KOPT-K1 (cell line): Measurements from ENCODE around the gene ERBB4.

Source experiments
- H3K27ac ChIP-seq: fragments of 200-600 bp; sonication (generic); 2 replicates; pipeline ENCODE4 v1.5.1; 2016; ENCODE audit warnings: antibody characterized with exemption, mild to moderate bottlenecking, low read depth, low read length; ENCODE audit not compliant: poor library complexity, severe bottlenecking
- H3K36me3 ChIP-seq: fragments of 200-600 bp; sonication (generic); 2 replicates; pipeline ENCODE4 v1.5.1; 2017; ENCODE audit warnings: antibody characterized with exemption, mild to moderate bottlenecking, low read length, moderate library complexity; ENCODE audit not compliant: insufficient read depth
- H3K9me3 ChIP-seq: fragments of 200-600 bp; sonication (generic); 2 replicates; pipeline ENCODE4 v1.5.1; 2017; ENCODE audit warnings: antibody characterized with exemption, low read length, mild to moderate bottlenecking; ENCODE audit not compliant: insufficient read depth, poor library complexity, severe bottlenecking

ERBB4 gene

DNA sequence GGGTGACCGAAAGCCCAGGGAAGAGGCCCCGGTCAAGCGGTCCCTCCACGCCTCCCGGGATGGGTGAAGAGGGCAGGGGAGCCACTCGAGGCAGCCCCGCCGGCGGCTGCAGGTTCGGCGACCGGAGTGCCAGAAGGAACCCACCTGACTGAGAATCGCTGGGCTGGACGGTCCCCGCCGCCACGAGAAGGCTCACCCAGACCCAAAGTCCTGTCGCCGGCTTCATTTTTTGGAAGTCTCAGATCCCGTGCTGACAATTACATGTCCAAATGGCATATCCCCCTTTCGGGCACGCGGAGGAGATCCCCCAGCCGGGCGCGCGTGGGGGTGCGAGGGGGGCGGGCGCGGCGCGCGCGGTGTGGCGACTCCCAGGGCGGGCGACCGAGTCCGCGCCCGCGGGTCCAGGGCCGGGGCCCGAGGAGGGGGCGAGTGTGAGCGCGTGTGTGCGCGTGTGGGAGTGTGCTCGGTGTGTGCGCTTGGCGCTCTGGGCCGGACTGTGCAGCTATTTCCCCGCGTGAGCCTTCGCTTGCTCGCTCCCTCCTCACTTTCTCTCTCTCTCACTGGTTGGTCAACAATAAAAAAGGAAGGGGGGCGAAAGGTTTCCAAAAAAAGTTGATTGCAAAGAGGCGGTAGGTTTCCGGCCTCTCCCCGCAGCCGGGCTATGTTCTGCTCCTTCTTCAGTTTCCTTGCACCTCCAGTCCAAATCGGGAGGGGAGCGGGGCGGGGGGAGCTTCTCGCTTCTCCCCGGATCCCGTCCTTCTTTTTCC, at the start of gene ERBB4:
Gene ERBB4, minus strand, starts transcription at position 498 of the 767 bp plus-strand sequence. Its CDS starts 272 bp downstream, at position 226.
- no peaks in the 10 kb centered on the region for H3K36me3 ChIP-seq
- no peak within 1 kb of the TSS for H3K27ac ChIP-seq
- no peaks in the 10 kb centered on the region for H3K9me3 ChIP-seq

DNA sequence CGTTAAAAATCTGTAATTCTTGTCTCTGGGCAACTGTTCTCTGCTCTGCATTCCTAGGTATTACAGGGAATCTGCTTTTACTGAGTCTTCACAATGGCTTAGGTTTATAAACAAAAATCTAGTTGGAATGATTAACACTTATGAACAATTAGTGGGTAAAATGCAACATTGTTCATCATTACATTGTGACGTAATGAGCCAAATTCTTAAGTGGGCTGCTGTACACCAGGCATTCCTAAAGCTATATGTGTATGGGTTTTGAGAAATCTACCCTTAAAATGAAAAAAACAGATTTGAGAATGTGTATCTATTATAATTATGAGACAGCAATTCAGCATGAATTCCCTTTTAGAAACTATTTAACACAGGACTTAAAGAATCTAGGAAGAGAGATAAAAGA, 41.5 kb upstream of the ERBB4 start:
- Histone ChIP-seq H3K36me3 (no peaks in the 10 kb centered on the region), H3K9me3 (no peaks in the 10 kb centered on the region)

DNA sequence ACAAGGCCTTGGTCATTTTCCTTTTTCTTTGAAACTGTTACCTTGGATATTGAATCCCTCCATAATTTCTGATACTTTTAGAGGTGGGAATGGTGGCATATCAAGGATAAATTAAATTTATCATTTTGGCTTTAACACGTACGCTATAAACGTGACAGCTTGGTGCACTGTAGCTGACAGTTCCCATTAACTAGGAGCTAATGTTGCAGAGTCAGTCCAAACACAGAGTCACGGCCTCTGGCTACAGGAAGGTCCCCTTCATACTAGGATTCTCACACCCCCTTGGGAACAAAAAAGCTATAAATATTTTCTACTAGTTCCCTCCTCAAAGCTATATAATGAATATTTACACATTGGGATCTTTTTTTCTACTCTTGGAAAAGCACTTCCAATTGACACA, 17.7 kb upstream of the ERBB4 start:
- H3K9me3 ChIP-seq: no peaks in the 10 kb centered on the region
- H3K27ac ChIP-seq: no peak overlapping the region
- H3K36me3 ChIP-seq: no peaks in the 10 kb centered on the region

More for the DNA sequence above, 41.5 kb upstream of the ERBB4 start:
- no peak overlapping the region for H3K27ac ChIP-seq

DNA sequence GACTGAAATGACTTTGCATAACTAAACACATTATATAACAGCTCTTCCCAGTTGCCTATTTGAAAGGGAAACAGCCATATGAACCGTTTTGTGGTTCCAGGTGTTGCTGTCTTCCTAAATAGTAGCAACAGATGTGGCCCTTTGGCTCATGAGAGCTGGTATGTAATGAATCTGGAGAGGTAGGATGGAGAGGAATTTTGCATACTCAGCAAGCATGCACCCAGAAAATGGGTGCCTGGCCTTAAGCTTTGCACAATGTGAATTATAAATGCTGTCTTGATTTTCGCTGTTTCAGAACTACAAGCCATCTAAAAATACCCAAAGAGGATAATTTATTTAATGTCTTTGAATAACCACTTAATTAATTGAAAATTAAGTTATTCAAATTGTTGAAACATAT, 15.6 kb upstream of the ERBB4 start:
- H3K36me3 ChIP-seq: no peaks in the 10 kb centered on the region
- H3K27ac ChIP-seq: no peak overlapping the region
- H3K9me3 ChIP-seq: no peaks in the 10 kb centered on the region

DNA sequence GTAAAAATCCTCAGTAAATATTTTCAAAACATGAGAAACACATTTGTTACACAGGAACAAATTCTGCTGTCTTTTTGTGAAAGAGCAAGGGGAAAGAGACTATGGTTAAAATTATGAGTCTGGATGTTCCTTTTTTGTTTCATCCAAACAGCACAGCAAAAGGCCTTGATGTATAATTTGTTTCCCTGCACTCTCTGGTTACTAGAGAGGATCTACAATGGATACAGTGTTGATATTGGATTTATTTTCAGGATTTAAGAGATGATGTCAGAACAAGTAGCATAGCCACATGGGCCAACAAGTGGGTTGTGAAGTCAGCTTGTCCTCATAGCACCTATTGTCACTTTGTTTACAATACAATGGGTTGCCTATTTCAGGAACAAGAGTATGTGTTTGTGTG, 11.3 kb upstream of the ERBB4 start:
- H3K36me3 ChIP-seq: no peaks in the 10 kb centered on the region
- H3K27ac ChIP-seq: no peak overlapping the region
- H3K9me3 ChIP-seq: no peaks in the 10 kb centered on the region

DNA sequence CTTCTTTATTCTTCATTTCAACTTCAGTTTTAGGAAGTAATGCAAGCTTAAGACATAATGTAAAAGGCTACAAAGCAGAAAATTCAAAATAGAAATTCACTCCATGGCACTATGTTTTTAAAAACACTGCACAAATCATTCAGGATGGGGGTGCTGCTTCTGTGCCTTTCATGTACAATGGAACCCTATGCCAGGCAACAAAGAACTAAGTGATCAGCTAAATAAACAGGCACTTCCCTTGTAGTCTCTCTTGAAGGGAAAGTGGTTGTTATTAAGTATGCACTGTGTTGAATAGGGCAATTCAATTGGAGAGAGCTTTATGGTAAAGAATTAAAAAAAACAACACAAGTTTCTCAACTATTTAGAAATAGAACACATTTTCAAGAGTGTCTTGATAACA, 10.9 kb upstream of the ERBB4 start:
- Histone ChIP-seq H3K9me3 (no peaks in the 10 kb centered on the region), H3K36me3 (no peaks in the 10 kb centered on the region), H3K27ac (no peak overlapping the region)

DNA sequence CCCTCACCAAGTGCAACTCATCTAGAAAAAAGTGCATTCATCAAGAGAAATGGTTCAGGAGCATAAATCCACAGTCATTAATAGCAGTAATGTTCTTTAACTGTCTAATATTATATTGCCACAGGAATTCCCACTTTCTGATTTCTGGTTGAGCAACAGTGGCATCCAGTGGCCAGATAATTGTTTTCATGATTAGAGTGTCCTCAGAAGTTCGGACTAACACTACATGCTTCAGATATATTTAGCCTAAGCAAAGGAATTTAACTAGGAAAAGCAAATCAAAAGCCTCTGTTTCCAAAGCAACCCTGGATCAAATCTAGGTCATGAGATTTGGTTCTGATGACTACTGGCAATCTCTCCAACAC, 9.8 kb upstream of the ERBB4 start:
- H3K36me3 ChIP-seq: no peaks in the 10 kb centered on the region
- no peaks in the 10 kb centered on the region for H3K9me3 ChIP-seq
- H3K27ac ChIP-seq: no peak overlapping the region

DNA sequence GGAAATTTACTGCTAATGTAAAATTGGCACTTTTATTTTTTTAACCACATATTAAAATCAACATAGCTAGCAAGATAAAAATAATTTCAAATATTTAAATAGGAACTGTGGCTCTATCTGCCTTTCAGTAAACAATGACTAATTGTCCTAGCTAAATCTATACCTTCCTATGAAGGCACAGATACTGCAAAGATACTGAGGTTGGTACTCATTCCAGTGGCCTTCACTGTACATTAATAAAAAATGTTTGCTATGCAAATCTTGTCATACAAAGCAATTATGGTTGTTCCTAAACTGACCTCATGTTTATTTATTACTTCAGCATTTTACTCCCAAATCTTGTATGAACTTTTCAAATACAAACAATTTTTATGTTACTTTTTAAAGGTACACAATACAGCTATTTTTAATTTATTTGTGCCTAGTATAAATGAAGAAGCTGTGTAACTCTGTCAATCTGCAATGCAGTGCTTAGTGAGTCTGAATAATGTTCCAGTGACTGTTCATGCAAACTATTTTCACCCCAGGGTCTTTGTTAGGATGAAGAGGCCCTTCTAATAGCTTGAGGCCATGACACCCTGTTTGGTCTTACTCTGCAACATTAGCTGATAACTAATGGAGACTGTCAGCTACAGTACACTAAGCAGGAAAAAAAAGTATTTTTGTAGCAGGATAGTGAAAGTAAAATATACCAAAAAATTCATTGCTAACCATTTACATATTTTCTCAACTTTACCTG, 9.3 kb upstream of the ERBB4 start:
- H3K27ac ChIP-seq: no peak overlapping the region
- H3K36me3 ChIP-seq: no peaks in the 10 kb centered on the region
- no peaks in the 10 kb centered on the region for H3K9me3 ChIP-seq

DNA sequence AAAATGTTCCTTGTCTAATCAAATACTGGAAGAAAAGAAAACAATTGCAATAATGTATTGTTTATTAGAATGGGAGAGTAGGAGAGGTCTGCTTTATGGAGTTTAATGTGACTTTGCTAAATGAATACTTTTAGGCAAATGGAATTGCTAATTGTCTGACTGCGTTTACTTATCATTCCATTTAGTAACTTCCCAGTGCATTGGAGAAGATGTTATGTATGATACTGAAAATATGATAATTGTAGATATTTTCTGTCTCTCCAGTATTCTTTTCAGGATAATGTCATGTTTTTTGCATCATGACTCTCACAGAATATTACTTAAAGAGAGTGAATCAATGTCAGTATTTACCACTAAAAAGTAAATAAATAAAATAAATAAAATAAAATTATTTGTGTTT, 8.1 kb upstream of the ERBB4 start:
- Histone ChIP-seq H3K27ac (no peak overlapping the region), H3K36me3 (no peaks in the 10 kb centered on the region), H3K9me3 (no peaks in the 10 kb centered on the region)

DNA sequence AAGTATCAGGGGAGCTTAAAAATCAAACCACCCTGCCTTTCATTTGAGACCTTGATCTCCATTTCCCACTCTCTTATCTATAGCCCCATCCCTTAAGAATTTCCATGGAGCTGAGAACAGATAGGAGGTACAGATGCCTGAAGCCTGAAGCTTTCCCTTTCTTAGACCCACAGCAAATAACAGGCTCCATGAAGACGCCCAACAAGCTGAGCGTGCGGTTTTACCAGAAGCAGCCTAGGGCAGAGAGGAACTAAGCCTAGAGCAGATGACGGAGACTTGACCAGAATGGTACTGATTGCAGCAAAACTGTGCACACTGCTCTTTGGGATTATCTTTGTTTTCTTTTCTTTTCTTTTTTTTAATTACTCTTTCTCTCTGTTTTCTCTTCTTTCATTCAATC, 1.7 kb upstream of the ERBB4 start:
- H3K27ac ChIP-seq: no peak overlapping the region
- no peaks in the 10 kb centered on the region for H3K36me3 ChIP-seq
- no peaks in the 10 kb centered on the region for H3K9me3 ChIP-seq

DNA sequence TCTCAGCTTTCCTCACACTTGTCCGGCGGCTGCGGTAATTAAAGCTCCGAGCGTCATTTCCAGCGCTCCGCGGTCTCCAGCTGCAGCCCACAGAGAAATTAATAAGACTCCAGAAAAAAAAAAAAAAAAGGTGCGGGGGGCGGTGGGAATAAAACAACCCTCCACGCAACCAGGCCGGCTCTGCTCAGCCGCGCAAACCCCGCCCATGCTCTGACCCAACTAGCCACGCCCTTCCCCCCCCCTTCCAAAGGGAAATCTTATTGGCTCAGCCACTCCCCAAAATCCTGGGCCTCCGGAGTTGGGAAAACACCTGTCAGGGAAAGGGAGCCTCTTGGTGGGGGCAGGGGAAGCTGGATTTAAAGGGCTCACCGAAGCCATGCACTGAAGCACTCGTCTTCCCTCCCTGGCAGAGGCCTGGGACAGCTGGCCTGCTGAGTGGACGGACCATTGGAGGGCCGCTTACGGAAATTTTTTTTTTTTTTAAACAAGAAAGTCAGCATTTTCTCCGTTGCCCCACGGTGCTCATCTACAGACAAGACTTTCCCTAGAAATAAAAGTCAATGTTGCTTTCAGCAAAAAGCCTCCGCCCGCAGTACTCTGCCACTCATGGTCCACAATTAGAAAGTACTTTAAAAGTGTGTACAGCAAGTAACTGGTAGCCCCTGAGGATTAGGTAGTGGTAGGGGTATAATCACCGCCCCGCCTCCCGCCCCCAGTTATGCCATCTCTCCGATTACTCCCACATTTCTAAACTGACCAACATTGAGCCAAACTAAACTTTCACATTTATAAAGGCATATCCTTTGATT, 674 bp upstream of the ERBB4 start:
- H3K36me3 ChIP-seq: no peaks in the 10 kb centered on the region
- no peak overlapping the region for H3K27ac ChIP-seq

DNA sequence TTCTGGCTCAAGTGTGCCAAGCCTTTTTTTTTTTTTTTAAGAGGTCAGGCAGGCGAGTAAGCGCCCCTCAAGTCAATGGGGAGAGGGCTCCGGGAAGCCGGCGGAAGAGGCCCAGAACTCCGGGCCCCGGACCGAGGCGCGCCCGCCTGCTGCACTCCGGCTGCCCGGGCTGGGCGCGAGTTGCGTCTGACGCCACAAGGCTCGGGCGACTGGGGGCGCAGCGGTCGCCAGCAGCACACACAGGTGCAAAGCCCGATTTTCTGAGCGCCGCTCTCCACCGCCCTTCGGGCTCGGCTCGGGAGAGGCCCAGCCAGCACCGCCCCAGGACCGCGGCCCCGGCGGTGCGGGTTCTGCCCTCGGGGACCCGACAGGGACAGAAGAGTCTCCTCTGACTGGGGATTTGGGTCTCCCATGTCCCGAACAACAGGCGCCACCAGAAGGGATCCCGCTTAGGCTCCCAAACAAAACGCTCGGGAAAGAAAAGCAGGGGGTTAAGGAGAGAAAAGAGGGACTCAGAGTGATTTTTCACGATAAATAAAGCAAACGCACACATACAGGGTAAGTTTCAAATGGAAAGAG, 787 bp downstream of the ERBB4 start:
- Histone ChIP-seq H3K9me3 (no peaks in the 10 kb centered on the region), H3K36me3 (no peaks in the 10 kb centered on the region), H3K27ac (no peak overlapping the region)

More for the DNA sequence above, 674 bp upstream of the ERBB4 start:
- H3K9me3 ChIP-seq: no peaks in the 10 kb centered on the region

DNA sequence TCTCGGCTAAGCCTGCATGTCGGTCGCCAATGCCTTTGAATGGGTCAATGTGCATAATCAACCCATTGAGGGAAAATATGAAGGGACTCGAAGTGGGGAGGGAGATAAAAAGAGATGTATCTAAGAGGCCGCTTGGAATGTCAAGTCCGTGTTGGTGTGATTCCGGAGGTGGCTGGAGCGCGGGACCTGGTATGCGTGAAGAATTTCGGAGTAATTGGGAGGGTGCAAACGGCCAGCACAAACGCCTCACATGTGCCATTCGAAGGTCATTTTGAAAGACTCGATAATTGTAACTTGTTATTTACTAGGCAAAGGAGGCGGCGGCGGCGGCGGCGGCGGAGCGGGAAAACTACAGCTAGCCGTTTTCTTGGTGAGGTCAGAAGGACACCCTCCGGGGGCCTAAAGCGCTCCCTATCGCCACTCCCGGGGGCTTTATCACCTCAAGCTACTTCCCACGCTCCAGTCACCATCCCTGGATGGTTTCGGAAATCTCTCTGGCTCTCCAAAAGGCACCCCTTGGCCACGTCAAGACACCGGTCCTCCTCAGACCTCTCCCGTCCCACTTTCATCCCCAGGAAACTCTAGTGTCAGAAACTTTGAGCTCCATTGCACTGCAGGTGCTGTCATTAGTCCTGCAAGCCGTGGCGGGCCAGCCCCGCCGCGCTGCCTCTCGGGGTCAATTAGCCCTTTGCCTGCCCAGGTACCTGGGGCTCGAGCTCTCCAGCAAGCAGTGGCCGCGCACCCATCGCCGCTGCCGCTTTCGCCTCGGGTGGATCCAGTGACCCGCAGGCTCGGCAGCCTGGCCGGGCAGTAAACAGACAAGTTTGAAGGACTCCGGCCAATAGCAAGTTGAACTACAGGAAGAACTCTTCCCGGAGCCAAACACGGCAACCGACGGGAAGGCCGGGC, 1.5 kb downstream of the ERBB4 start:
- Histone ChIP-seq H3K9me3 (no peaks in the 10 kb centered on the region), H3K27ac (no peak overlapping the region), H3K36me3 (no peaks in the 10 kb centered on the region)
